COR-L47 (cell line): ENCODE results near the gene ZNG1F.
"Not testable (repeated sequence)": the region's sequence is repeated elsewhere in the genome, so short reads cannot be mapped to it uniquely, and the experiment has no call there.

Experiments used
- DNase-seq: peaks from one replicate; lab custom pipeline; 2025; lab: John Stamatoyannopoulos, UW

Gene ZNG1F

DNA sequence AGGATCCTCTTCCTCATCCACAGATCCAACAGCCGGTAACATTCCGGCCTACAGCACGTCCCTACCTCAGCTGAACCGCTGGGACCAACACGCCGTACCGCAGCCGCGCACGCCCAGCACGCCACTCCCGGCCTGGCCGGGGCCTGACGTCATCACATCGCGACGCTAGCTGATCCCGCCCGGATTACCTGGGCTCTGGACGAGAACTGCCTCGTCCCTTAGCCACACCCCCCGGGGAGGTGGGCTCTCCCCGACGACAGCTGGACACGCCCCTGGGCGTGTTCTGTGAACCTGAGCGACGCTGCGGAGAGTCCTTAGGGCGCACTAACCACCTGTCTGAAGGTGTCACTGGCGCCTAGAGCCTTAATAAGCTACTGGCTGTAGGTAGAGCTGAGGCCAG is at the start of gene ZNG1F:
TSS of gene ZNG1F (minus strand) at position 101 of the 400 bp plus-strand sequence. CDS start at position 42, 59 bp downstream.
- not testable (repeated sequence) for DNase-seq

DNA sequence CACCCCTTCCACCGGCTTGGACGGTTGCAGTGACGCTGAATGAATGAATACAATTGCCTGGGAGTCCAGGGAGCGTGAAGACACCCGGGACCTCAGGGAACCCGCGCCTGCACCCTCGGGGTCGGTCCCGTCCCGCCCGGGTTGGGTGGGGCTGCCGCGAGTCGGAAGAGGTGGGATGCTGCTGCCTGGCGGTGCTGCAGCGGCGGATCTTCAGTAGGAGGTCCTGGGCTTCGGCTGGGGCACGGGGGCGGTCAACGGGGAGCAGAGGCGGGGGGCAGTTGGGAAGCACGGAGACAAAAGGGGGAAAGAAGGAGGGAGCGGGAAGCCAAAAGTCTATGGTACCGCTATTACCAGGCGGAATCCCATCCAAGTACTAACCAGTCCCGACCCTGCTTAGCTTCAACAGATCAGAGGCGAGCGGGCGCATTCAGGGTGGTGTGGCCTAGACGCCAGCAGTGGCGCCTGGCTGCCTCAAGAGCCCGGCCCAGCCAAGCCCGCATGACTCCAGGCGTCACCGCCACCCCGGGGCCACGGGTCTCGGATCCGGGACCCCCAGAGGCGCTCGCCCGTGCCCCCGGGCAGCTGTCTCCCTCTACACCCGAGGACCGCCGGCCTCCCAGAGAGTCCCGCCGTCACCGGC is 48.1 kb upstream of the ZNG1F start:
- DNase-seq: not testable (repeated sequence)

DNA sequence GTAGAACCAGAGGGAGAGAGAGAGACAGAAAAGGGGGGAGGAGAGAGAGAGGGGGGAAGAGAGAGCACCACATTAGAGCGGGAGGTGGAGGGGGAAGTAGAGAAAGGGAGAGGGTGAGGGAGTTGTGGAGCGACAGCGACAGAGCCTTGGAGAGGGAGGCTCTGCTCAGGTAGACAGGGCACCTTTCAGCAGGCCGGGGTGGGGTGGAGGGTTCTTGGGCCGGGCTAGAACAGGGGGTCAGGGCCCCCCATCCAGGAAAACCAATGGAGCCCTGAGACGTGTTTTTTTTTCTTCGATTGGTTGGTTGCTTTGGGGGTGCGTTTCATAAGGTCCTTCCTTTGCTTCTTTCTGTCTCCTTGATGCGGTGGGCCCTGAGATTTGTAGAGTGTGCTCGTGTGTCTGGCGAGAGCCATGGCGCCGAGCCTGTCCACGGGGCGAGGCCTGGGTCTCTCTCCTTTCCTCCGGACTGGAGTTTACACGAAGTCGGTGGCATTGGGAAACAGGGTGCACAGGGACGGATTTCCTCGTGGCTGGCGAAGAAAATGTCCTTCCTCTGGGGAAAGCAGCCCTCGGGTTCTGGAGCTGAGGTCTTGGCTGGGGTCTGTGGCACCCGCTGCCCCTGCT is 47.5 kb upstream of the ZNG1F start:
- DNase-seq: not testable (repeated sequence)

DNA sequence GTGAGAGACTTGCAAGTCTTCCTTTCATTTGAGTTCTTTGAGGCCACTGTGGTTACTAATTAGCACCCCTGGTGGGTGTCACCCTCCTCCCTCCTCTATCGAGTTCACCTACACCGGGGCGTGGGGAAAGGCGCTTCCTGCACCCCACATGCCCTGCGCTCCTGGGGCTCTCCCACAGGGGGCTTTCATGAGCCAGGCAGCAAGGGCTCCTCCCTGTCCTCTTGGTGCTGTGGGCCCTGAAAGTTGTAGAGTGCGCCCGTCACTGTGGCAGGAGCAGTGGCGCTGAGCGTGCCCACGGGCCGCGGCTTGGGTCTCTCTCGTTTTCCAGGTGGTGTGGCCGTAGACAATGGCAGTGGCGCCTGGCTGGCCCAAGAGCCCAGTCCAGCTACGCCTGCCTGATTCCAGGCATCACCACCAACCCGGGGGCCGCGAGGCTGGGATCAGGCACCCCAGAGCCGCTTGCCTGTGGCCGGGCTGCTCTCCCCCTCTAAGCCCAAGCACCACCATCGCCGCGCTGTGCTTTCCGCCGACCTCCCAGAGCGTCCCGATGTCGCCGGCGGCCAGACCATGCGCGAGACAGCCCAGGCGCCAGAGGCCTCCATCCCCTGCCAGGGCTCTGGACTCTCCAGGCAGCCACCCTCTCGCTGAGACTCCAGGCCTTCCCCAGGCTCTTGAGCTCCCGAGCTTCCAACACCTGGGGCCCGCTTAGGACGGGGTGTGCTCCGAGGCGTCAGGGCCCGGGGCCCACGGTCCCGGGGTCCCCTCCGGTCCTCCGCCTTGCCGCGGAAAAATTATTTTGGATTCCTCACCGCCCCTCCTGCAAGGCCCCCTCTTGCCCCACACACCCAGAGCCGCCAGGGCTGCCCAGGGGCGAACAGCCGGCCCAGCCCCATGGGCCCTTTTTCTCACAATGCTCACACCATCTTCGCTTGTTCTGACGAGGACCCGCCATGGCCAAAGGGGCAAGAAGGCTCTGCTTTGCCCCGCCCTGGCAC is 46.0 kb upstream of the ZNG1F start:
- not testable (repeated sequence) for DNase-seq

DNA sequence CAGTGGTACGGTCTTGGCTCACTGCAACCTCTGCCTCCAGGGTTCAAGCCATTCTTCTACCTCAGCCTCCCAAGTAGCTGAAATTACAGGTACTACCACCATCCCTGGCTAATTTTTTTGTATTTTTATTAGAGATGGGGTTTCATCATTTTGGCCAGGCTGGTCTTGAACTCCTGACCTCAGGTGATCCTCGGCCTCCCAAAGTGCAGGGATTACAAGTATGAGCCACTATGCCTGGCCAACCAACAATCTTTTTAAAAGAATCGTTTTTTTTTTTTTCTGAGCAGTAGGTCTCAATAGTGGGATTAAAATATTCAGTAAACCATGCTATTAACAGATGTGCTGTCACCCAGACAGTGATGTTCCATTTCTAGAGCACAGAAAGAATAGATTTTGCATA is 45.1 kb upstream of the ZNG1F start:
- not testable (repeated sequence) for DNase-seq

GRCh38 chr9:41232326-41232725 is 43.2 kb upstream of the ZNG1F start:
- not testable (repeated sequence) for DNase-seq

DNA sequence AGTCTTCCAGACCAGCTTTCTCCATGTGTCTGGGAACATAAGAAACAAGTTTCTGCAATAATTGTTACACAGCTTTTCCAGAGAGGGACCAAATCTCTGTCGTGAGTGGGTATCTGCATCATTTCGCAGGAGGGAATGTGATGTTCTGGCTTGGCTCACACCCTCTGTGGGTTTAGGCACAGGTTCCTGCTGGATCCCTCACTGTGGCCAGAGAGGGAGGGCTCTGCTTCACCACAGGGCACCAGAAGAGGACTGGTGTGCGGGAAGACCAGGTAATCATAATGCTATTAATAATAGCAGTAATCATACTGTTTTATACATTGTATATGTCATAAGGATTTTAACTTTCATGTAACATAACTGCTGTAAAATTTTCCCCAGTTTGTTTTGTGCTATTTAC is 41.3 kb upstream of the ZNG1F start:
- not testable (repeated sequence) for DNase-seq

GRCh38 chr9:41229408-41230401 is 40.6 kb upstream of the ZNG1F start:
- no peak for DNase-seq

DNA sequence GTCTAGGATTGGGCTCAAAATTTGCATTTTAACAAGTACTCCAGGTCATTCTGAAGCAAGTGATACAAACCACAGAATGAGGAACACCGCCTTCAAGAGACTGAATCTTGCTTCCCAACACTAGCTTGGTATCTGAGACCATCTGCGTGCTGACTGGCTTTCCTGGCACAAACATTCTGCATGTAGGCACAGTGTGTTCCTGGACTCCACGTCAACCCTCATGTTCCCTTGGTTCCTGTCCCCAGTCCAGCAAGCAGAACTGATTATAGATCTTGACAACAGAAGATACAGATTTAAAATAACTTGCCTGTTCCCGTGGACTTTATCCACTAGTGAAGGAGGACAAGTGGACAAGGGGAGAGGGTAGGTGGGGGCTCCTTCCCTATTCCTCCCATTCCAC is 30.7 kb upstream of the ZNG1F start:
- not testable (repeated sequence) for DNase-seq

- not testable (repeated sequence) for DNase-seq
Measured at GRCh38 chr9:41188439-41188838, 678 bp downstream of the ZNG1F start.

DNA sequence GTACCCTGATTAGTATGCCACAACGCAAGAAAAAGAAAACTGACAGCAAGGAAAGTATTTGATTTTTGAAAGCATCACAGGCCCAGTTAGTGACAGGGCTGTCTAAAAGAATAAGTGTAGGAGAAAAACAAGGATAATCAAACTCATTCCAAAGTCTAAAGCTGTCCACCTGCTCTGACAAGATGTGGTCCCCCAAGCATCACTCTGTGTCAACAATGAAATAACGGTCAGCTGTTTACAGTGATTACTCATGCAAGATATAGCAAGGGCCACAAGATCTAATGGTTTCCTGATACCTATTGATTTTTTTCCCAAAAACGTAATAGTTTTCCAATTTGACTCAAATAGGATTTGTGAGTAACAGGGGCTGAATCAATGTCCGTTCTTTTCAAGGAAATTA is 14.1 kb downstream of the ZNG1F start:
- DNase-seq: not testable (repeated sequence)

DNA sequence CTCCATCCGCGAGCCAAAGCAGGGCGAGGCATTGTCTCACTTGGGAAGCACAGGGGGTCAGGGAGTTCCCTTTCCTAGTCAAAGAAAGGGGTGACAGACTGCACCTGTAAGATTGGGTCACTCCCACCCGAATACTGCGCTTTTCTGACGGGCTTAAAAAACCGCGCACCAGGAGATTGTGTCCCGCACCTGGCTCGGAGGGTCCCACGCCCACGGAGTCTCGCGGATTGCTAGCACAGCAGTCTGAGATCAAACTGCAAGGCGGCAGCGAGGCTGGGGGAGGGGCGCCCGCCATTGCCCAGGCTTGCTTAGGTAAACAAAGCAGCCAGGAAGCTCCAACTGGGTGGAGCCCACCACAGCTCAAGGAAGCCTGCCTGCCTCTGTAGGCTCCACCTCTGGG is 39.0 kb downstream of the ZNG1F start:
- not testable (repeated sequence) for DNase-seq

GRCh38 chr9:41141878-41142277 is 47.2 kb downstream of the ZNG1F start:
- not testable (repeated sequence) for DNase-seq

GRCh38 chr9:41128581-41128980 is 60.5 kb downstream of the ZNG1F start, which contains the start of gene FOXD4L6:
TSS of gene FOXD4L6 (minus strand) at chr9:41128681. CDS start at chr9:41128383, 298 bp downstream.
- not testable (repeated sequence) for DNase-seq

DNA sequence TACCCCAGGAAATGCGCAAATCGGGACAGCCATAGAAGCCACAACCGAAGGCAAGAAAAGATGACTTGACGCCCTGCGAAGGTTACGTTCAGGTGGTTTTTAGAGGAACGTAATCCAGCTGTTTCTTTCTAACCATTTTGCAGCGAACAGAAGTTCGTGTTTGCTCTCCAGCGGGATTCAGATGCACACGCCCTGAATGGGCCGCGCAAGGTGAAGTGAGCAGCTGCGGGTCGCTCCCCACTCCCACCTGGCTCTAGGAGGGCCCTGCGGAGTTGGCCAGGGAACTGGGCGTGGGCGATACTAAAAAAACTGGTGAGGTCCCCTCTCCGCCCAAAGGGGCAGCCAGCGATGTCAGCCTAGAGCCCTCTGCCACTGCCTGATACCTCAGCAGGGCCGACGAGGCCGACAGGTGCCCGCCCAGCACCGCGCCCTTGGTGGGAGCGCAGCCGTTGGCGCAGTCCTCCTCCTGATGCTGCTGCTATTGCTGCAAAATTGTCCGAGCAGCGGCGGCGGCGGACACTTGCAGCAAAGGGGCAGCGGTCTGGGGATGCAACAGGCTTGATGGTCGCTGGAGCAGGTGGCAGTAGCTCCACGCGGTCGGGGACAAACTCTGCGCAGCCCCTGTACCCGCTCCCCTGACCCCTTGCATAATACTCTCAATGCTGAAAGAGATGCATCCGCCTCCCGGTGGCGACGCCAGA is 62.2 kb downstream of the ZNG1F start:
- not testable (repeated sequence) for DNase-seq

DNA sequence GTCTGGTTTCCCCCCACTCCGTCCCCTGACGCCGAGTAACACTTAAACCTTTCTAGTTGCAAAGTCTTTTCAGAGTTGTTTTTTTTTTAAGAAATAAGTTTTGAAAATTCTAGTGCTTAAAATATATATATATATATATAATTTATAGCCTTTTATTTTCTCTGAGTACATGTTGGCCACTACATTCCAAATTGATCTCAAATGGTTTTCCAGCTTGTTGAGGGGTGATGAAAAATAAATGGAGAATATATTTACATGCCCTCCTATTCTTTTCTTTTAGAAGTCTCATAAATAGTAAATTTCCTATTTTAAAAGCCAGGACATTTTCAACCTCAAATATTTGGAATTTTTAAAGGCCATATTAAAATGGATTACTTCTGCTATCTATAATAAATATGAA is 63.2 kb downstream of the ZNG1F start:
- not testable (repeated sequence) for DNase-seq

DNA sequence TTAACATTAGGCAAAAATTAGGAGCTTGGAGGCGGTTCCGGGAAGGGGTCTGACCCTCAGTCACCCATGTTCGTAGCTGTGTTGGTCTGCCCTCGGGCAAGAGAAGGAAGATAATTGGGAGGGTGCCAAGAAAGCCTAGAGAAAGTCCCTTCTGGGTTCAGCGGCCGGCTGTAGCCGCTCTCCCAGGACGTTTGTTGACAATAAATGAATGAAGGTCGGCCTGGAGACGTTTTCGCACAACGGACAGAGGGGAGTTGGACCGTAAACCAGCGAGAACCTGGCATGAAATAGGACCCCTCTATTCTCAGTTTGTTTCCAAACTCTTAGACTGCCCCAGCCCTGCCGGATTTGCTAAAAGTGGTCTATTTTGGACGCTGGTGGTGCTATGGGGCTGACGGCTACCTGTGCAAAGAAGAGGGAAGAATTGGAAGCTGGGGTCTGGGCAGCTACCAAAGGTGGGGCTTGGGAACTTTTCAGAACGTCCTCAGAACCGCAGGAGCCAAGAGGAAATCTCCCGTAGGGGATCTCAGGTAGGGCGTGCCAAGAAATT is 63.9 kb downstream of the ZNG1F start:
- not testable (repeated sequence) for DNase-seq

DNA sequence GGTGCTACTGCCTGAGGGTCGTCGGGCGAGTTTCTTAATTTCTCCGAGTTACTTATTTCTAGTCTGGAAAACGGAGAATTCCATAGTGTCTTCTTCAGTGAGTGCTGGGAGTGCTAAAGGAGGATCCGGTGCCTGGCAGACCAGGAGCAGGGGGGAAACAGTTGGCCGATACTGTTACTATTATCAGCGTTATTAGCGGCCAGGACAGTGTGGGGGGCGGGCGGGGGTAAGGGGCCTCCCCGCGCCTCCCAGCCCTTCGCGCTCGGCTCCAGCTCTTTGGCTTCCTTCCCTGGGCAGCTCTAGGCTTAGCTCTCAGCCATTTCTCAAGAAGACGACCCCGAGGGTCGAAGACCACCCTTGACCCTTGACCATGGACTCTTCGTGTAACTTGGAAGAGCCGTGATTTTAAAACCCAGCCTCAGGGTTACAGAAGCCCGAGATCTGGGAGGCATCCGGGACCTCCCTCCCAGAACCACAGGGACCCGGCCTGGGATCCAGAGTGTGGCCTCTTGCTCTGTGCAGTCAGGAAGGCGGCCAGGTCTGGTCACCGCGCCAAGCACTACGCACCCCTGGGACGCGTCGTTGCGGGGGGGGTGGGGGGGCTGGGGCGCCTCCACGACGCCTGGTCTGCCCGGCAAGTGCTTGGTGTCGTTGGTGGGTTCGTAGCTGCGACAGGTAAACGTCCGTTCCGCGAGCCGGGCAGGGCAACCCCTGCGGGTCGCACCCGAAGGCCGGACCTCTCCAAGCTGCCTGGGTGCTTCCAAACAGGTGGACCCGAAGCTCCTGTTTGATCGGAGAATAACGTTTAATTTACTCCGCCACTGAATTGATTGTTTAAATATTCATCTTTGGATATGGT is 64.6 kb downstream of the ZNG1F start:
- not testable (repeated sequence) for DNase-seq

- DNase-seq: not testable (repeated sequence)
Measured at GRCh38 chr9:41123812-41124211, 65.3 kb downstream of the ZNG1F start.
